HG03097 (cell line): ENCODE data around the gene ZDHHC11B.
"Not testable (repeated sequence)": the region's sequence is repeated elsewhere in the genome, so short reads cannot be mapped to it uniquely, and the experiment has no call there.

Experiments
- ATAC-seq: cut with Tn5 transposase; IDR thresholded peaks from one replicate; pipeline ENCODE4 v1.9.1; 2021; ENCODE audit not compliant: unreplicated experiment, low FRiP score

ZDHHC11B gene

DNA sequence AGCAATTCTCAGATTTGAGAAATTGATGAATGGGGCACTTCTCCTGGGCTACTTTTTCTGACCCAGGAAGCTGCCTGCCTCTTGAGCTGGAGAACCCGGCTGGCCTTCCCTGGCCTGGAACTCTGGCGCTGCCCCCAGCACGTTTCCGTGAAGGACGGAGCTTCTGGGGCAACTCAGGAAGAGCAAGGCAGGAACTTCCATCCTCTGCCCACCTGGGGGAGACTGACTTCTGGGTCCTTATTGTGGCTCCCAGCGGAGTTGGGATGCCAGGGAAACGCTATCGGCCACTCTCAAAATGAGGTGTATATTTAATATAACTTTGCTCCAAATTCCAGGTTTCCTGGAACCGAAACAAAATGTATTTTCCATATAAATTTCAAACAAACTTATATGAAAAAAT lies 57.4 kb downstream of the ZDHHC11B start:
- not testable (repeated sequence) for ATAC-seq

DNA sequence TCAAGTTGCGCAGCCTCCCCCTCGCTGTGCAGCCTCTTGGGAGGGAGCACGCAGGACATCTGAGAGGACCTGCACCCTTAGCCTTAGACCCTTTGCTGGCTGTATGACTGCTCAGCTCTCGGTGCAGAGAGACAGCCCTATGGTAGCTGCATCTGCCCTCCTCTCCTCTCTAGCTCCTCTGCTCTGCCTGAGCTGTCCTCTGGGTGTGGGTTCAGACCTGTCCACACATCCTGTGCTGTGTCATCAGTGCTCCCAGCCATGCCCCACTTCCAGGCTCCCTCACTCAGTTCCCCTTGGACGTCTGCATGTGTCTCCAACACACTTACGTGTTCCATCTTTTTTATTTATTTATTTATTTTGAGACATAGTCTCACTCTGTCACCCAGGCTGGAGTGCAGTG lies 60.7 kb downstream of the ZDHHC11B start:
- not testable (repeated sequence) for ATAC-seq

DNA sequence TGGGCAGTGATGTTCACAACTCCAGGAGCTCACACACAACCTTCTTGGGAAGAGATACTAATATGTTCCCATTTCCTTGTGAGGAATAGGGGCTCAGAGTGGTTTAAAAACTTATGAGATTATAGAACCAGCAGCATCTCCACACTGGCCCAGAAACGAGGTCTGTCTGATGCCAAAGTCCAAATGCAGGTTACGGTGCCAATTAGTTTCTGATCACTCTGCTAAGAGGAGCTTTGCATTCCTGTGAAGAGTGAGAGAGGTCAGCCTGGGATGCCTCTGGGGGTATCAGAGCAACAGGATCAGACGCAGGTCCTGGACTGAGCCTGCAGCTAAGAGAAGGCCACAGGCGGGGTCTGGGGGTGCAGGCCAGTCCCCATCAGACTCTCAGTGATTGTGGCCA lies 61.2 kb downstream of the ZDHHC11B start:
- ATAC-seq: not testable (repeated sequence)

DNA sequence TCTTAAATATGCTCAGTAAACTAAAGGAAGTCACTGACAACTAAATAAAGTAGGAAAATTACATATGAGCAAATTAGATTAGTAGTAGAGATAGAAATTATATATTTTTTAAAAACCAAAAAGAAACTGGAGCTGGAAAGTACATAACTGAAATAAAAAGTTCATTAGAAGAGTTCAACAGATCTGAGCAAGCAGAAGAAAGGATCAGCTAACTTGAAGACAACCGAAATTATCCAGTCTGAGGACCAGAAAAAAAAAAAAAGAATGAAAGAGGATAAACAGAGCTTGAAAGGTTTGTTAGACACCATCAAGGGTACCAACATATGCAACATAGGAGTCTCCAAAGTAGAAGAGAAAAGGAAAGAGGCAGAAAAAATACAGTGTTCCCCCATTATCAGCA lies 65.2 kb downstream of the ZDHHC11B start:
- not testable (repeated sequence) for ATAC-seq

DNA sequence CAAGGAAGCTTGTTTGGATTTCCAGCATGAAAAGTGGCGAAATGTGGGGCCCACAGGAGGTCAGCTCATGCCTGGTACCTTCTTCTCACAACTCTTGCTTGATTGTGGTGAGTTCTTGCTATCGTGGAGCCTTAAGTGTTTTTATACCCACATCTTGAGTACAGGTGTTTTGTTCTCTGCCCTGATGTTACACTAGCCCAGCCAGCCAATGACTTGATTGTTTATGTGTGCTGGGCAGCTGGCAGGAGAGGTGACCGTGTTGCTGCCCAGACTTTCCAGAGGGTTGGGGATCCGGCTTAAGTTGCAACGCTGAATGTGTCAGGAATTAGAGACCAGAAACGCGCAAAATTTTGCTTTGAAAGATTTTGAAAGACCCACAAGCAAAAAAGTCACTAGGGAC lies 67.4 kb downstream of the ZDHHC11B start:
- ATAC-seq: no peak

DNA sequence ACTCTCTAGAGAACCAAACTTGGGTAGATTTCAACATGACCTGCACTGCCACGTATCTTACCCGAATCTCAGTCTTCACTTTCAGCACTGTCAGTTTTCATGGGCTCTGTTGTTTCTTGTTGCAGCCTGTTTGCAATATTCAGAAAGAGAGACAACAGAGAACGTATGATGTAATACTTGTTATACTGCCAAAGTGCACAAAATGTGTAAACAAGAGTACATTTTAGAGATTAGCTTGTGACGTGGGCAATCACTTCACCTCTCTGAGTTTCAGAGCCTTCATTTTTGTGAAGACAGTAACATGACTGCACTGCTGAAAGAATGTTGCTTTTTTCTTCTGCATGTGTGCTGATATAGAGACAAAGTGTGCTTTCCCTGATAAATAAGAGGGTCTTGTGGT lies 67.8 kb downstream of the ZDHHC11B start:
- ATAC-seq: not testable (repeated sequence)

DNA sequence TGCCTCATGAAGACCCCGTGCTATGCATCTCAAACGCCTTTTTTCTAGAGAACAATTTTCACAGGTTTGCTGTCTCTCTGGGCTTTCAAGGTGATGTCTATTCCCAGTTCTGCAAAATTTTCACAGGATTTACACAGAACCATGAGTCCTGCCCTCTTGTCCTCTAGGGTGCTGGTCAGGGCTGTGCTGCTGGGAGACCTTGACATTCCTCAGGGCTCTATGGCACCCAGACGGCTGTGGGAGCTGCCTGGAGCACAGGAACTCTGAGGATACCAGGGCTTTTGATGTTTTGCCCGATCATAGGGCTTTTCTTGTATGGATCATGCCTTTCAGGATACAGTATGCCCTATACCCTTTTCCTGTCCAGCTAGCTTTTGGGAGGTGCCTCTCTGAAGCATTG lies 68.9 kb downstream of the ZDHHC11B start:
- ATAC-seq: not testable (repeated sequence)

DNA sequence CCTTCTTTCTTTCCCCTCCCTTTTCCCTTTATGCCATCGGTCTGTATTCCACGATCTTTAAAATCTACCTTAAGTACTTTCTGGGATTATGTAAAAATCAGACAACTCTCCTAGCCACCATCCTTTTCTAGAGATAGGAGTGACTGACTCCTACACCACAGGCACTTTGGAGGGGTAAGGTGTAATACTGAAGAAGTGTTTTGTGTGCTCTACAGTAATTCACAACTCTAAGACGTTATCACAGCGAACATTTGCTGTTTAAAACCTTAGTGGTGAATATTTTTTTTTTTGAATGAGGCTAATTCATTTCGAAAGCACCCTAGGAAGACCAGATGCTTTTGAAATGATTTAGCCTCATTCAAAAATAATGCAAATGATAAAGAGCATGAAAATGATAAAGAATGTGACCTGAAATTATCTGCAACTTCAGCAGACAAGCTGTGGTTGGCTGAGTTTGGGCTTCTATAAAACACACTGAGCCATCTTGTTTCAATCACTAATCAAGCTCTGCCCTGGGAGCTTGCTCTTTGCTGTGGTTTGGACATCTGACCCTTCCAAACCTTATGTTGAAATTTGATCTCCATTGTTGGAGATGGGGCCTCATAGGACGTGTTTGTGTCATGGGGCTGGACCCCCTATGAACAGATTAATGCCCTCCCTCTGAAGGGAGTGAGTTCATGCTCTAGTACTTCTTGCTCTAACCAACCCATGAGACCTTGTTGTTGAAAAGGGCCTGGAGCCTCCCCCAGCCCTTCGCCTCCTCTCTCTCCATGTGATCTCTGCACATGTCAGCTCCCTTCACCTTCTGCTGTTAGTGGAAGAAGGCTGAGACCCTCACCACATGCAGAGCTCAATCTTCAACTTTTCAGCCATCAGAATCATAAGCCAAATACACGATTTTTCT lies 70.1 kb downstream of the ZDHHC11B start:
- ATAC-seq: not testable (repeated sequence)

DNA sequence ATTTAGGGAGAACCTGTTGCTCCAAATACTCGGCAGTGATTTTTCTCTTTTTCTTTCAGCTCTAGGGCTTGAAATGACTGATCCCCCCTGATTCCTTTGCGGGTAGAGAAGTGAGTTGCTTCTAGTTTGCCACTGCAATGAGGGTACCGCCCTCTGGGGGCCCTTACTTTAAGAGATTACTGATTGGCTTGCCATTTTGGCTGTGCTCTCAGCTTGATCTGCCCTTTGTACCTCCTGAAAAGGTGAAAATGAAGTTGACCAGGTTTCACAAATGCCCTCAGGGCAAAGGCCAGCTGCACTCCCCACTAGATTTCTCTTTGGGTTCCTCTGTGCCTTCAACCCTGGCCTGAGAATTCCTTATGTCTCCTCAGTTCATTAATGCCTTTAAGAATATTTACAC lies 70.8 kb downstream of the ZDHHC11B start:
- ATAC-seq: not testable (repeated sequence)

DNA sequence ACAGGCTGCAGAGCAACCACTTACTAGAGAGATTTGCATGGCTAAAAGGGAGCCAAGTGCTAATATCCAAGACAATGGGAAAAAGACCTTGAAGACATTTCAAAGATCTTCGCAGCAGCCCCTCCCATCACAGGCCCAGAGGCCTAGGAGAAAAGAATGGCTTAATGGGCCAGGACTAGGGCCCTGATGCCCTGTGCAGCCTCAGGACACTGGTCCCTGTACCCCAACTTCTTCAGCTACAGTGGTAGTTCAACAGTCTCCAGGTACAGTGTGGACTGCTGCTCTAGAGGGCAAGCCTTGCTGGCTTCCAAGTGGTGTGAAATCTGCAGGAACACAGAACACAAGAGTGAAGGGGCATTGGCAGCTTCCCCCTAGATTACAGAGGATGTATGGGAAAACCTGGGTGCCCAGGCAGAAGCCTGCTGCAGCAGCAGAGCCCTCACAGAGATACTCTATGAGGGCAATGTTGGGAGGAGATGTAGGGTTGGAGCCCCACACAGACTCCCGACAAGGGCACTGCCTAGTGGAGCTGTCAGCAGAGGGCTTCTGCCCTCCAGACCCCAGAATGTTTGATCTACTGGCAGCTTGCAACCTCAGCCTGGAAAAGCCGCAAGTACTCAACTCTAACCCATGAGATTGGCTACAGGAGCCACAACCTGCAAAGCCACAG lies 75.5 kb downstream of the ZDHHC11B start:
- not testable (repeated sequence) for ATAC-seq

DNA sequence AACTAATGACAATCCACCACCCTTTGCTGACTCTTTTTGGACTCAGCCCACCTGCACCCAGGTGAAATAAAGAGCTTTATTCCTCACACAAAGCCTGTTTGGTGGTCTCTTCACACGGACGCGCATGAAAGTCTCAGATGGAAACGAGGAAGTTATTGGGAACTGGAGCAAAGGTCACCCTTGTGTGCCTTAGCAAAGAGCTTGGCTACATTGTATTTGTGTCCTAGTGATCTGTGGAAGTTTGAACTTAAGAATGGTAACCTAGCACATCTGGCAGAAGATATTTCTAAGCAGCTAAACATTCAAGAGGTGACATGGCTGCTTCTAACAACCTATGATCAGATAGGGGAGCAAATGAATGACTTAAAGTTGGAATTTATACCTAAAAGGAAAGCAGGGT lies 76.2 kb downstream of the ZDHHC11B start:
- ATAC-seq: not testable (repeated sequence)

DNA sequence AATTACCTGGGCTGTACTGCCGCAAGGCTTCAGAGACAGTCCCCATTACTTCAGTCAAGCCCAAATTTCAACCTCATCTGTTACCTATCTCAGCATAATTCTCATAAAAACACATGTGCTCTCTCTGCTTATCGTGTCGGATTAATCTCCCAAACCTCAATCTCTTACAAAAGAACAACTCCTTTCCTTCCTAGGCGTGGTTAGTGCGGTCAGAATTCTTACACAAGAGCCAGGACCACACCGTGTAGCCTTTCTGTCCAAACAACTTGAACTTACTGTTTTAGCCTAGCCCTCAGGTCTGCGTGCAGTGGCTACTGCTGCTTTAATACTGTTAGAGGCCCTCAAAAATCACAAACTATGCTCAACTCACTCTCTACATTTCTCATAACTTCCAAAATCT lies 78.4 kb downstream of the ZDHHC11B start:
- ATAC-seq: not testable (repeated sequence)

DNA sequence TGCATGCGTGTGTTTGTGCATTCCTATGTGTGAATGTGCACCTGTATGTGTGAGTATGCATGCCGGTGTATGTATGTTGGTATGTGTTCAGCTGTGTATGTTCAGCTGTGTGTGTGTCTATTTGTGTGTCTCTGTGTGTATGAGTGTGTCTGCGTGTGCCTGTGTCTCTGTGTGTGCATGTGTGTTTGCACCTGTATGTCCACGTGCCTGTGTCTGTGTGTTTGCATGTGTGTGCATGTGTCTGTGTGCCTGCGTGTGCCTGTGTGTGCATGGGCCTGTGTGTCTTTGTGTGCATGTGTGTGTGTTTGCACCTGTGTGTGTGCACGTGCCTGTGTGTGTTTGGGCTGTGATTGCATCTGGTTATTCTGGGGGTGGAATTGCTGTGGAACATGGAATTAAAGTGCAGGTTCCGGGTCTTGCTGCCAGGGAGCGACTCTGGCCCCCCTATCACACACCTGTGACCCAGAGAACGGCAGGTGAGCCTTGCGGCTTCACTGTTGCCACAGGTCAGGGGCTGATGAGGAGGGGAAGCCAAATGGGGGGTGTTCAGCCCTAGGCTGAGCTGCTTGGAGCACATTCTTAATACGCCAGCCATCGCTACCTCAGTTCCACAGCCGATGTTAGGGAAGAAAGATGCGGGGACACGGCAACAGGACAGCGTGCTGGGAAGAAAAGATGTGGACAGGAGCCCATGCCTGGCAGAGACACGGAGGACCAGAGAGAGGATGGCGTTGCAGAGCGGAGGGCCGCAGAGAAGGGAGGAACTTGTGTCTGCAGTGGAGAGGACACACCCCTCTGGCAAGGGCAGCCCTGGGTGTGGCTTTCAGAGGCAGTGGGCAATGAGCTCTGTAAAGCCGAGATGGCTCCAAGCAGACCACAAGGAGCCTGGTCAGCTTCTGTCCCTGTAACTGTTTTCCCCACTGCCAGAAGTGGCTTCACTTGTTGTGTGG lies 87.5 kb downstream of the ZDHHC11B start:
- ATAC-seq: not testable (repeated sequence)

DNA sequence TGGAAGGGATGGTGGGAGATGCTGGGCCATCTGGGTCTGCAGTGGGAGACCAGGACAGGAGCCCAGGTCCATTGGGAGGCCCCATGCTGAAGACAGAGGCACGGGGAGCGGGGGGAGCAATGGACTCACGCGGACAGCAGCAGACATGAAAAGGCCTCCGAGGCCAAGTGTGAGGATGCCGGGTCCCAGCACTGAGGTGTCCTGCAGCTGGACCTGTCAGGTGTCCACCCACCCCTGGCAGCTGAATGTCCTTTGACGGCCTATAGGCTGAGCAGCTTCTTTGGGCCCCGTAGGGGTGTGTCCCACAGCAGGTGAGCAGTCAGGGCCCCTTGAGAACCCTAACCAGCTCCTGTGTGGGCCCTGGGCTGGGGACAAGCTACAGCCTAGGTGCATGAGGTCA lies 88.3 kb downstream of the ZDHHC11B start:
- ATAC-seq: not testable (repeated sequence)

DNA sequence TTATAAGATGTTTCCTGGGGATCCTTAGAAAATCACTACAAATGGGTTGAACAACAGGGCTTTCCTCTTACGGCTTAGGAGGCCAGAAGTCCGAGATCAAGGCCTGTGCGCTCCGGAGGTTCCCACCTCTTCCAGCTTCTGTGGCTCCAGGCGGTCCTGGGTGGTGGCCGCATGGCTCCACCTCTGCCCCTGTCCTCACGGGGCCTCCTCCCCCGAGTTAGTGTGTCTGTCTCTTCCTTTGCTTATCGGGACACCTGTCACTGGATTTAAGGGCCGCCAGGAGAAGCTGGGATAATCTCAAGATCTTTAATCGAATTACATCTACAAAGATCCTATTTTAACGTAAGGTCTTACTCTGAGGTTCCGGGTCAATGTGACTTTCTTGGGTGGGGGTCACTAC lies 89.1 kb downstream of the ZDHHC11B start:
- ATAC-seq: not testable (repeated sequence)

DNA sequence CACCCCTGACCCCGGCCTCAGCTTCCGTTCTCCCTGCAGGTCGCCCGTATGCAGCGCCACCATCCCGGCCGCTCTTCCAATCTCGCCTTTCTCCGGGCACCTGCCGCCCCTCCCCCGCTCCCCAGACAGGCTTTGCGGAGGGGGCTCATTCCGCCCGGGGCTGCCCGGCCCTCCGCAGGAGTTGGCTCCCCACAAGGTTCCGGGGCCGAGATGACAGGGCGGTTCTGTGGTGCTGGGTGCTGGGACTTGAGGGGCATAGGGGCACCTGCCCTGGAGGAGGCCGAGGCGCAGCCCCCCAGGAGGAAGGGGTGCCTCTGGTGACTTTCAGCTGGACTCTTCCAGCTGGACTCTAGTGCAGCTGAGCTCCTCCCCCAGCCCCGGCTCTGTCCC lies 90.5 kb downstream of the ZDHHC11B start:
- ATAC-seq: not testable (repeated sequence)

DNA sequence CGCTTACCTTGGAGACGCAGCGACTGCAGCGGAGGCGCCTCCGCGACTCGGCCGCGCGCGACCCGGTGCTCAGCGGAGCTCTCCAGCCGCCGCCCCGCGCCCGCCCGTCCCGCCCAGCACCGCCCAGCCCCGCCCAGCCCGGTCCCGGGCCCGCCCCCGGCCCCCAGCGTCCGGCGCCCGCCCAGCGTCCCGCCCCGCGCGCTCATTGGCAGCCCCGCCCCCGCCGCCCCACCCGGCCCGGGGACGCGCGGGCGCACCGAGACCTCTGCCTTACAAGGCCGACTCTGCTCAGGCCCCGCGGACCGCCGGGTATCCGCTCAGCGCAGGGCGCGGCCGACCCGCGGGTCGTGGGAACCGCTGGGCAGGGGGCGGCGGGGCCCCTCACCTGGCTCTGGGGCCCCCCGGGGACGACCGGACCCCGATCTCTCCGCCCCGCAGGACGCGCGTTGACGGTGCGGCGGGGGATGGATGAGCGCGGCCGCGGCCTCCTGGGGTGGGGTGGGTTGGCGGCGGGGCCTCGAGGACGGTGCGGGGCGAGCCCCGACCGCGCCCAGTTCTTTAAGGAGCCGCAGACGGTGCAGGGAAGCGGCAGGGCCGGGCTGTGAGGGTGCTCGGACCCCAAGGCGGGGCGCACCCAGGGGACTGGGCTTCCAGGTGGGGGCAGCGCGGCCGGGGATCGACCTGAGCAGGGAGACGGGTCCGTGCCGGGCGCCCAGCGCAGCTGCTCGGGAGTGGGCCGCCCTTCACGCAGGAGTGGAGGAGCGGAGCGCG lies 91.1 kb downstream of the ZDHHC11B start, which contains the start of gene TPPP:
Gene TPPP, minus strand, starts transcription at position 82 of the 771 bp plus-strand sequence. CDS start 15,292 bp downstream, outside the sequence.
- peak; percentile 66 for ATAC-seq

DNA sequence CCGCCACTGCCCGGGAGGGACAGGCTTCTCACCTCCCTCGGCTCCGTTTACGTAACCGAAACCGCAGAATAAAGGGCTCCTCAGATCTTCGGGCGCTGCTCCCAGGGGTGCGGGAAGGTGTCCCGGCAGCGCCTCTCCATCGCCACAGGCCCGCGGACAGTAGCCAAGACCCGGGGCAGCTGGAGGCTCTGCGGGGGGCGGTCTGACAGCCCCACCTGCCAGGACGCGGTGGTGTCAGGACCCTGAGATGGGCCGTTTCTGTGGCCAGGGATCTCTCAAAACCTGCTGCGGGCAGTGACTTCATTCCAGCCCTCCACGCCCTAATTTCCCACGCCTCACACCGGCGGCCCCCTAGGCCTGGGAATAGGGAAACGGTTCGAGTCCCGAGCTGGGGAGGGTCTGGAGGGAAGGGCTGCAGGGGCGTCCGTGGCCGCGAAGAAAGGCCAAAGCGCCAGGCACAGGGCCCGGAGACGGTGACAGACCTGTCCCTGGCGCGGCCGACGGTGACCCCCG lies 91.9 kb downstream of the ZDHHC11B start:
- ATAC-seq: not testable (repeated sequence)

DNA sequence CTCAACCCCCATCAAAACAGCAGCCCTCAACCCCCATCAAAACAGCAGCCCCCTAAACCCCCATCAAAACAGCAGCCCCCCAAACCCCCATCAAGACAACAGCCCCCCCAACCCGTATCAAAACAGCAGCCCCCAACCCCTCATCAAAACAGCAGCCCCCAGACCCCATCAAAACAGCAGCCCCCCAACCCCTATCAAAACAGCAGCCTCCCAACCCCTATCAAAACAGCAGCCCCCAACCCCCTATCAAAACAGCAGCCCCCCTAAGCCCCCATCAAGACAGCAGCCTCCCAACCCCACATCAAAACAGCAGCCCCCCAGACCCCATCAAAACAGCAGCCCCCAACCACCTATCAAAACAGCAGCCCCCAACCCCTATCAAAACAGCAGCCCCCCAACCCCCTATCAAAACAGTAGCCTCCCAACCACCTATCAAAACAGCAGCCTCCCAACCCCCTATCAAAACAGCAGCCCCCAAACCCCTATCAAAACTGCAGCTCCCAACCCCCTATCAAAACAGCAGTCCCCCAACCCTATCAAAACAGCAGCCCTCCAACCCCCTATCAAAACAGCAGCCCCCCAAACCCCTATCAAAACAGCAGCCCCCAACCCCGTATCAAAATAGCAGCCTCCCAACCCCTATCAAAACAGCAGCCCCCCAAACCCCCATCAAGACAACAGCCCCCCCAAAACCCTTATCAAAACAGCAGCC lies 92.6 kb downstream of the ZDHHC11B start:
- no peak for ATAC-seq
